ENCODE results near the gene NGFR. TPM values are rescaled to one million over a fixed set of nuclear protein-coding genes. Genes with fewer than 3 reads are reported as not detected.

NGFR gene
- total and polyA plus RNA-seq, 8 donors: 1.1 to 6.6 (median 3.1) TPM; not detected in 1

DNA sequence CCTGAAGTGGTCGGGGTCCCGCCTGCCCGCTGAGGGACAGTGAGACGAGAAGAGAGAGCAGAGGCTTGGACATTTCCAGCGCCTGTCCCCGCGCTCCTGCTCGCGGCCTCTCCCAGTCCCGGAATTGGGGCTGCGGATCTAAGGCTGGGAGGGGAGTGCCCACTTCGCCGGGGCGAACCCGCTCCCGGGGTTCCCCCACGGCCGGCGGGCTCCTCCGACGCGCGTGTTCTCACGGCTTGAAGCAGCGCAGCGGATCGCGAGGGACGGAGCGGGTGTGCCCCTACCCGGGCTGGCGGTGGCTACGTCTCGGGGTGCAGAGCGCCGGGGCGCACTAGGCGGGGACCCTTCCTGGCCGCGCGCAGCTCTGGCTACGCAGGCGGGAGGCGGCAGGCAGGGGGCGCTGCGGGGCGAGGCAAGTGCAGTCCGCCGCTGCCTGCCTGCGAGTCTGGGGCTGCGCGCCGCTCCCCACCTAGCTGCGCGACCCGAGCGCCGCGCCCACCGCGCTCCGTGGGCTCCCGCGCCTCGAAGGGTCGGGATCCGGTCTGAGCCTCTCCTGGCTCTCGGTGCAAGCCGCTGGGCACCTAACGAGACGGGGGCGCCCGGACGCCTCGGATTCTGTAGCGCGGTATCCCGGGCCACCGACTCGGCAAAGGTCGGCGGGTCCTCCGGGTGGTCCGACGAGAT, 1.2 kb downstream of the NGFR start:
- Histone ChIP-seq H3K27ac (peak overlapping the region in 1 of 5 donors; percentile 76), H3K27me3 (peaks cover 0 to 85% (median 66%) of the 10 kb centered on the region in 3 donors), H3K4me1 (peaks cover 30 to 39% (median 38%) of the 10 kb centered on the region in 4 donors), H3K36me3 (no peaks in the 10 kb centered on the region), H3K9me3 (no peaks in the 10 kb centered on the region), H3K4me3 (peak overlapping the region; percentile 48 to 59 (median 54))
- DNase-seq: peak; percentile 83 to 93
- intact Hi-C loops (cut with DNase I; ENCODE audit: low total_unique reads): loop anchor here (5.0 kb wide), 1 partner anchor 61 kb away; no protein-coding TSS in a partner anchor
- no peak for TF ChIP-seq EP300 (IDR thresholded peaks at IDR 0.05)
- TF ChIP-seq, protein P1, sequence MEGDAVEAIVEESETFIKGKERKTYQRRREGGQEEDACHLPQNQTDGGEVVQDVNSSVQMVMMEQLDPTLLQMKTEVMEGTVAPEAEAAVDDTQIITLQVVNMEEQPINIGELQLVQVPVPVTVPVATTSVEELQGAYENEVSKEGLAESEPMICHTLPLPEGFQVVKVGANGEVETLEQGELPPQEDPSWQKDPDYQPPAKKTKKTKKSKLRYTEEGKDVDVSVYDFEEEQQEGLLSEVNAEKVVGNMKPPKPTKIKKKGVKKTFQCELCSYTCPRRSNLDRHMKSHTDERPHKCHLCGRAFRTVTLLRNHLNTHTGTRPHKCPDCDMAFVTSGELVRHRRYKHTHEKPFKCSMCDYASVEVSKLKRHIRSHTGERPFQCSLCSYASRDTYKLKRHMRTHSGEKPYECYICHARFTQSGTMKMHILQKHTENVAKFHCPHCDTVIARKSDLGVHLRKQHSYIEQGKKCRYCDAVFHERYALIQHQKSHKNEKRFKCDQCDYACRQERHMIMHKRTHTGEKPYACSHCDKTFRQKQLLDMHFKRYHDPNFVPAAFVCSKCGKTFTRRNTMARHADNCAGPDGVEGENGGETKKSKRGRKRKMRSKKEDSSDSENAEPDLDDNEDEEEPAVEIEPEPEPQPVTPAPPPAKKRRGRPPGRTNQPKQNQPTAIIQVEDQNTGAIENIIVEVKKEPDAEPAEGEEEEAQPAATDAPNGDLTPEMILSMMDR (IDR thresholded peaks at IDR 0.05): peak in 5 of 7 experiments; percentile 46 to 92 (median 80)
- WGBS, 5 donors: 1 to 3% (median 1%) methylated on average over 24 to 85 of the region's 85 CpGs

DNA sequence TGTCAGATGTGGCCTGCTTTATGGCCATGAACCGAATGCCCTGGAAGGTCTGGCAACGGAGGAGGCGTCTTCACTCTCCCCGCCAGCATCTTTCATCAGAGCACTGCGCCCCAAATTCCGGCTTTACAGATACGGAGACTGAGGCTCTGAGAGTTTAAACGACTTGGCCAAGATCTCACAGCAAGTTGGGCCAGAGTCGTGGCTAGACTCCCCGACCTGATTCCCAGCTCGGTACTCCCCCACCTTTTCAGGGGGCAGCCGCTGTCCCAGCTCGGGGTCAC, 1.7 kb downstream of the NGFR start:
- WGBS, 5 donors: 0 to 6% (median 3%) methylated on average over 13 of the region's 13 CpGs
- TF ChIP-seq EP300 (IDR thresholded peaks at IDR 0.05) (no peak), POLR2AphosphoS5 (IDR thresholded peaks at IDR 0.05) (no peak), POLR2A (IDR thresholded peaks at IDR 0.05) (no peak)
- intact Hi-C loops (cut with DNase I; ENCODE audit: low total_unique reads): loop anchor here (5.0 kb wide), 1 partner anchor 60 kb away; no protein-coding TSS in a partner anchor
- no peak for DNase-seq
- Histone ChIP-seq H3K27ac (peak overlapping the region in 2 of 5 donors; percentile 28 to 76), H3K4me1 (peaks cover 30 to 39% (median 38%) of the 10 kb centered on the region in 4 donors), H3K9me3 (no peaks in the 10 kb centered on the region), H3K27me3 (peaks cover 0 to 85% (median 71%) of the 10 kb centered on the region in 3 donors), H3K36me3 (no peaks in the 10 kb centered on the region), H3K4me3 (peak overlapping the region; percentile 48 to 59 (median 54))

DNA sequence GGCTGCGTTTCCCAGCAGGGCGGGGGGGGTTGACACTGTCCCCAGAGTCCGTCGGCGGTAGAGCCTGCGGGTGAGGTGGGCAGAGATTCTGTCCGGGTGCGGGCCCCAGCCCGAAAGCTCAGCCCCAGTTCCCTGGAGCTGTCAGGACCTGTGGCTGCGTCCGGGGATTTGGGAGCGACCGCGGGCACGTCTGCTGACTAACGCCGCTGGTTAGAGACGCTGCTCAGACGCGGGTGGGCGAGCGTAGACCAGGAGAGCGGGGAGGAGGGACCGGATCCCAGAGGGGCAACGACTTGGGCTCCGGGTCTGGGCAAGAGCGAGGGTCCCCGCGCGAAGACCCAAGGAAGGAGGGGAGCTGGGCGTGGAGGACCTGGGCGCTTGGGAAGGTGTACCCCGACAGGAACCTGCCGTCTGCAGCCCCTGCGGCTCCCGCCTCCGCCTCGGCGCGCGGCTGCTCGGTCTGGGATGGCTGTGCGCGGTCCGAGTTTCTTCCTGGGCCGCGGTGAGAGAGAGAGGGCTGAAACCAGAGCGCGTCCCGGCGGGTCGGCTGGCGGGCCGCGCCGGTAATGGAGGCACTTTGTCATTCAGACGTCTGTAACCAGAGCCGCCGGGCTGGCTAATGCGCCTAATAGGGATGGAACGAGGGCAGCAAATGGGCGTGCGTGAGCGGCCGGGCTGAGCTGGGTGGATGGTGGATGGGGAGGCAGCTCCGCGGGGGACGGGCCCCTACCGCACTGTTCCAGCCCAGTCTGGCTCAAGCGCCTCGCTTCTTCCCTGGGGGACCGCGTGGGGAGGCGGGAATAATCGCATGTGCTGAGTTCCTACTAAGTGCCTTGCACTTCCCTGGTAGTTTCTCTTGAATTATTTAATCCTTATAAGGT, 2.3 kb downstream of the NGFR start:
- DNase-seq: peak in 1 of 2 donors; percentile 78
- Histone ChIP-seq H3K4me1 (peaks cover 30 to 39% (median 38%) of the 10 kb centered on the region in 4 donors), H3K27ac (peak overlapping the region in 2 of 5 donors; percentile 28 to 76), H3K36me3 (no peaks in the 10 kb centered on the region), H3K27me3 (peaks cover 0 to 90% (median 76%) of the 10 kb centered on the region in 3 donors), H3K4me3 (peak overlapping the region; percentile 48 to 59 (median 54)), H3K9me3 (no peaks in the 10 kb centered on the region)
- intact Hi-C loops (cut with DNase I; ENCODE audit: low total_unique reads): loop anchor here (5.0 kb wide), 1 partner anchor 60 kb away; no protein-coding TSS in a partner anchor
- TF ChIP-seq POLR2AphosphoS5 (IDR thresholded peaks at IDR 0.05): peak in 1 of 3 donors; percentile 21
- no peak for TF ChIP-seq POLR2A (IDR thresholded peaks at IDR 0.05)
- TF ChIP-seq, protein P1 (IDR thresholded peaks at IDR 0.05): no peak
- TF ChIP-seq EP300 (IDR thresholded peaks at IDR 0.05): no peak
- 1 to 2% (median 2%) methylated on average over 38 to 75 of the region's 75 CpGs for WGBS, 5 donors

DNA sequence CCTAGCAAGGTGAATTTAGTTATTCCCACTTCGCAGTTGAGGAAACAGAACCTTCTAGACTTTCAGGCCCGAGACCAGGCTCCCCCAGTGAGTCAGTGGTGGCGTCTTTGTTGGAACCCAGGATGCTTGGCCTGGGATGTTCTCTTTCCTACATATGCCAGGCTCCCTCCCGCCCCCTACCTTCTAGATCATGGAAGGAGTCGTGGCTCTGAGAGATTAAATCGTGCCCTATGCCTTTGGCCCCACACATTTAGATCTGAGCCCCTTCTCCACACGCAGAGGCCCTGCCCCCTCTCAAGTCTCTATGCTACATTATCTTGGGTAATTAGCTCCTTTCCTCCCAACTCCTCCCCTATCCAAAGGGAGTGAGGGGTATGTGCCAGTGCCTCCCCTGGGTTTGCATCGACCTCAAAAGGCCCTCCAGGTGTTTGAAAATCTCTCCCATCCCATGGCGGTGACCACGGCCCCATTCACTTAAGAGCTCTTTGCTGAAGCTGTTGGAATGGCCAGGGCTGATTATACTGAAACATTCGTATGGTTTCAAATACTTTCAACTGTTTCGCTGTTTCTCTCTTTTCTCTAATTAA, 3.0 kb downstream of the NGFR start:
- no peak for DNase-seq
- TF ChIP-seq EP300 (IDR thresholded peaks at IDR 0.05) (no peak), POLR2A (IDR thresholded peaks at IDR 0.05) (no peak), POLR2AphosphoS5 (IDR thresholded peaks at IDR 0.05) (no peak)
- TF ChIP-seq, protein P1 (IDR thresholded peaks at IDR 0.05): no peak
- no peaks in the 10 kb centered on the region for H3K9me3 ChIP-seq
- no peaks in the 10 kb centered on the region for H3K36me3 ChIP-seq
- H3K4me3 ChIP-seq: peak overlapping the region in 3 of 4 donors; percentile 48 to 57 (median 52)
- H3K27ac ChIP-seq: peak overlapping the region in 1 of 5 donors; percentile 76
- peaks cover 30 to 39% (median 38%) of the 10 kb centered on the region in 4 donors for H3K4me1 ChIP-seq
- peaks cover 0 to 97% (median 78%) of the 10 kb centered on the region in 3 donors for H3K27me3 ChIP-seq
- intact Hi-C loops (cut with DNase I; ENCODE audit: low total_unique reads): loop anchor here (5.0 kb wide), 1 partner anchor 59 kb away; no protein-coding TSS in a partner anchor
- WGBS, 5 donors: 27 to 44% (median 29%) methylated on average over 12 of the region's 12 CpGs
